ENCODE results near the gene KCNJ9.

- TF ChIP-seq EZH2 (IDR thresholded peaks at IDR 0.05; ENCODE audit: borderline replicate concordance, control insufficient read depth, low read depth, low read length) (no peak), ELK1 (IDR thresholded peaks at IDR 0.05; ENCODE audit: low read depth, low read length) (no peak), CTCF (IDR thresholded peaks at IDR 0.05 in 2 of 3, conservative IDR thresholded peaks at IDR 0.05 in 1 of 3; ENCODE audit: control insufficient read depth in 2 of 3, extremely low read depth in 1 of 3, insufficient read depth in 1 of 3, low read depth in 3 of 3, low read length in 3 of 3) (no peak), PRDM15 (CRISPR knock-in tag; IDR thresholded peaks at IDR 0.05) (no peak), PAX8 (IDR thresholded peaks at IDR 0.05) (no peak), POLR2A (IDR thresholded peaks at IDR 0.05; ENCODE audit: low read depth, low read length) (no peak), JUND (IDR thresholded peaks at IDR 0.05; ENCODE audit: low read depth, low read length) (no peak), E4F1 (IDR thresholded peaks at IDR 0.05; ENCODE audit: borderline replicate concordance, partially characterized antibody) (no peak), CHD4 (IDR thresholded peaks at IDR 0.05) (no peak), NFIC (IDR thresholded peaks at IDR 0.05; ENCODE audit: low read depth, low read length) (no peak), ZNF274 (IDR thresholded peaks at IDR 0.05; ENCODE audit: insufficient read depth, insufficient read length) (no peak)
Observed at GRCh38 chr1:160049101-160049500, 32.2 kb upstream of the KCNJ9 start.
